Hematopoietic multipotent progenitor cell treated with erythropoietin and hydrocortisone succinate and interleukin-3 and kit ligand, for 17 days (in vitro differentiated cells): ENCODE data around the gene SMIM32.

Experiments
- DNase-seq: peaks from one replicate; pipeline ENCODE4 v3.0.0-alpha.2; 2015; ENCODE audit warnings: low spot score

The SMIM32 gene

DNA sequence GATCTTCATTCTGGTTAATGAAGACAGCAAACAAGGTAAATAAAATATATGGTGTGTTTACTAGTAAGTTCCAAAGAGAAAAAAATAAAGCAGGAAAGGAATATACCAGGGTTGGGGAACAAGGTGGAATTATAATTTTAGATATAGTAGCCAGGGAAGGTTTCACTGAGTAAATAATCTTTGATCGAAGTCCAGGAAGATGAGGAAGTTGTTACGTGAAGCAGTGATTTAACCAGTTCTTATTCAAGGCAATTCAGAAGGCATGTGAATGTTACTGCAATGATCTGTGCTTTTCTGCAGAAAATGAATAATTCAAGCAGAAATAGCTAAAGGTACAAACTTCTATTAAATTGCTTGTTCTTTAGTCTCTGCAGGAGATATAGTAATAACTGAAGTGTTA, 6.2 kb downstream of the SMIM32 start:
- DNase-seq, result no peak

DNA sequence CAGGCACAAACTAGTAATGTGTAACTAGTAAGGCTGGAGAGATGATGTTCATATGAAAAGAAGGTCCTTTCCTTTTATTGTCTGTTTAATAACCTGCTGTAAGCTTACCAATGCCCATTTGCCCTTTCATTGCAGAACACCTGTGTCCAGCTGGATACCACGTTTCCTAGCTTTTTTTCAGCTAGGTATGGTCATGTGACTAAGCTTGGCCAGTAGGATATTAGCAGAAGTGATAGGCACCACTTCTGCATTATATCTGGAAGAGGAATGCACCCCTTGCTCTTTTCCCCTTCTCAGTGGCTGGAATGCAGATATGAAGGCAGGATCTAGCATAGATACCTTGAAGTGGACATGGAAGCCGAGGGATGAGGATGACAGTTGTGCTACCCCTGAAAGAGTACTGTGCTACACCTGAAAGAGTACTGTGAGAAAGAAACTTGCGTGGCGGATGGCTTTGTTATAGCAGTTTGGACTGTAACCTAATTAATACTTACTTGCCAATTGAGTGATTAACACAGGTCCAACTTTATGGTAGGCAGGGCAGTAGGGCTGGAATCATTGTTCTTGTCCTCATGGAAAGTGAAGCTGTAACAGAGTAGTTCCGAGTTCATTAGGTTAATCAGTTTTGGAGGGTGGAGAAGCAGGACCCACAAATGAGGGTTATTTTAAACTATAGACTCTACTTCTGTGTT, 6.8 kb downstream of the SMIM32 start:
- DNase-seq, result no peak

DNA sequence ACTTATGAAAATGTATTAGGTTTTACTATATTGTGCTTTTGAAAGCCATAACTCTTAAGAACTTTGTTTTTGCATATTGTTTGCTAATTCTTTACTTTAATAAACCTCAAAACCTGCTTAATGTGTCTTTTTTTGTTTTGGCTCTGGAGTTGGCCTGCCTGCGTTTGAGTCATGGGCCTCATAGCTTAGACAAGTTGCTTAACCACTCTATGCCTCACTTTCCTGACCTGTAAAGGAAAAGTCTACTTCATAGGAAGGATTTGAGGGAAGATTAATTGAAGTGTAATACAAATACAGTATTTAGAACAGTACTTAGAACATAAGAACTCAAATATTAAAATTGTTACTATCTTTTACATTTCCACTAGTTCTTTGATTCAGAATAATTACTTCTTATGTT, 10.3 kb downstream of the SMIM32 start:
- DNase-seq, result no peak

DNA sequence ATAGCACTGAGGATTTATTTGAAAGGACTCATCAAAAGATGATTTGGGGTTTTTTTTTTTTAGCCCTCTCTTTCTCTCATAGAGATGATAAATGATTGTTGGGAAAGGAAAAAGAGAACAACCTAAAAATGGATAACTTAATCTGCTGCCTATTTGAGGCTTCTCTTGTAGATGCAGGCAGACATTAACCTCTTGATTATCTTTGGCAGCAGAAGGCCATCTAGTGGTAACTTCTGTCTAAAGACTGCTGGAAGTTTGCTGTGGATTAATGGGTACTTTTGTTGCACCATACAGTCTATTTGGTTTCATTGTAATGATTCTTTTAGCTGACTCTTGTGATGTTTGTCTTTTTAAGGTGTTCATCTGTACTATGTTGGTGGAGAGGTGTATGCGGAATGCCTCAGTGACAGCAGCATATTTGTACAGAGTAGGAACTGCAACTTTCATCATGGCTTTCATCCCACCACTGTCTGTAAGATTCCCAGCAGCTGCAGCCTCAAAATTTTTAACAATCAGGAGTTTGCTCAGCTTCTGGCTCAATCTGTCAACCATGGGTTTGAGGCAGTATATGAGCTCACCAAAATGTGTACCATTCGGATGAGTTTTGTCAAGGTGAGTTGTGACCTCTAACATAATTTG, 18.8 kb downstream of the SMIM32 start:
- DNase-seq, result peak; percentile 42

DNA sequence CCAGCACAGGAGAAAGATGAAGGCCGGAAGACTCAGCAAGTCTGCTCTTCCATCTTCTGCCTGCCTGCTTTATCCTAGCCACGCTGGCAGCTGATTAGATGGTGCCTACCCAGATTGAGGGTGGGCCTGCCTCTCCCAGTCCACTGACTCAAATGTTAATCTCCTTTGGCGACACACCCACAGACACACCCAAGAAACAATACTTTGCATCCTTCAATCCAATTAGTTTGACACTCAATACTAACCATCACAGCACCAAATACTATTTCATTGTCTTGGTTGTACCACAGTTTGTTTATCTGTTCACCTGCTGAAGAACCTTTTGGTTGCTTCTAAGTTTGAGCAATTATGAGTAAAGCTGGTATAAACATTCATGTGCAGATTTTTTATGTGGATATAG, 23.7 kb downstream of the SMIM32 start:
- DNase-seq, result no peak

DNA sequence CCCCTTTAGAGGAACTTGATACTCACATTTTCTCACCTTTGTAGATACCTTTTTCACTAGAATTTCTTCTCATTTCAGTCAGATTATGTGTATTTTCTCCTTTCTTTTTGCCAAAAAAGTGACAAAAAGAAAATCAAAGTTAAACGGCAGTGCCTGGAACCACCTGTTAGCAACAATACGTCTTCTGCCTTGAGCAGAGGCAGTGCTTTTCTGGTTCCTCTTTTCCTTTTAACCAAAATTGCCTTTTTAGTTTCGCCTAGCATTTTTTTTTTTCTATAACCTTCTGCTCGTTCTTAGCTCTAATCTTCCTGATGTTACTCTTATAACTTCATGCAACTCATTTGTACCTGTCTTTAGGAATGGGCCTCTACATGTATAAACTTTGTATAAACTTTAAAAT, 26.1 kb downstream of the SMIM32 start:
- DNase-seq, result no peak

DNA sequence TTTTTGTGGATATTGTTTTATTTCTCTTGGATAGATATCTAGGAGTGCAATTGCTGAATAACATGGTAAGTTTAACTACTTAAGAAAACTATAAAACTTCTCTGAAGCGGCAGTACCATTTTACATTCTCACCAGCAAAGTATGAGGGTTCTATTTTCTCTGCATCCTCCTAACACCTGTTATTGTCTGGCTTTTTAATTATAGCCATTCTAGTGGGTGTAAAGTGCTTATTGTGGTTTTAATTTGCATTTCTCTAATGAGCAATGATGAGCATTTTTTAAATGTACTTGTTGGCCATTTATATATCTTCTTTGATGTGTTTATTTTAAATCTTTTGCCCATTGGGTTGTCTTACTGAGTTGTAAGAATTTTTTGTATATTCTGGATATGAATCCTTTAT, 28.7 kb downstream of the SMIM32 start:
- DNase-seq, result no peak

DNA sequence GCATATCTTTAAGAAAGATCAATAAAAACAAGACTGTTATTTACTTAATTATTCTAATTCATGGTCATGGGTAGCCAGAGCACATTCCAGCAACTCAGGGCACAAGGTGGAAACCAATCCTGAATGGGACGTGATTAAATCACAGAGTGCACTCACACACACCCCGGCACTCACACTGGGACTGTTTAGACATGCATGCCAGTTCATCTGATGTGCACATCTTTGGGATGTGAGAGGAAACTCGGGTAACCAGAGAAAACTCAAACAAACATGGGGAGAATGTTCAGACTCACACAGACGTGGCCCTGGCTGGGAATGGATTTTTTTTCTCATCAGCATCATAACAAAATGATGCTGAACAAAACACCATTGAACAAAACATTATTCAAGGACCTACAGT, 31.0 kb downstream of the SMIM32 start:
- no peak for DNase-seq

DNA sequence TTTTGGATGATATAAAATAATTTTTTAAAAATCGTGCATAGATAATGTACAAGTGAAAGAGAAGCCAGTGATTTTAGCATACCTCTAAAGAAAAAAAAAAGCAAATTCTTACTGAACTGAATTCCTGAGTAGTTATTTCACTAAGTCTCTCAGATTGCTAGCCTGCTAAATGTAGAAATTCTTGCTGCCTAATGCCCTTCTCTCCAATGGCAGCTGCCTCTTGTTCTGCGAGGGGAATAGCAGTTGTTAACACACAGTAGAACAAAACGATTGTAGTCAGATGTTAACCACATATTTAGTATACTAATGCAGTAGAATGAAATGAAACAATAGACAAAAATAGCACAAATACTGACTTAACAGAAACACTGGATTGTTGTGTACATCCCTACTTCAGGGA, 33.5 kb downstream of the SMIM32 start:
- DNase-seq, result no peak

DNA sequence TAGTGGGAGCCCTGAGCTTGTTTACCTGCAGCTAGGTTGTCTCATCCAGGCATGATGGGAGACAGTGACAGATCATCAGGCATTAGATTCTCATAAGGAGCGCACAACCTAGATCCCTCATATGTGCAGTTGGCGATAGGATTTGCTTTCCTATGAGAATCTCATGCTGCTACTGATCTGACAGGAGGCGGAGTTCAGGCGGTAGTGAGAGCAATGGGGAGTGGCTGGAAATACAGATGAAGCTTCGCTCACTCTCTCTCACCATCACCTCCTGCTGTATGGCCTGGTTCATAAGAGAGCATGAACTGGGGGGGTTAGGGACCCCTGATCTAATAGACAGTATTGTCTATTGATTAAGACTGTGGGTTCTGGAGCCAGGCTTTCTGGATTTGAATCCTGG, 35.4 kb downstream of the SMIM32 start:
- DNase-seq, result no peak

DNA sequence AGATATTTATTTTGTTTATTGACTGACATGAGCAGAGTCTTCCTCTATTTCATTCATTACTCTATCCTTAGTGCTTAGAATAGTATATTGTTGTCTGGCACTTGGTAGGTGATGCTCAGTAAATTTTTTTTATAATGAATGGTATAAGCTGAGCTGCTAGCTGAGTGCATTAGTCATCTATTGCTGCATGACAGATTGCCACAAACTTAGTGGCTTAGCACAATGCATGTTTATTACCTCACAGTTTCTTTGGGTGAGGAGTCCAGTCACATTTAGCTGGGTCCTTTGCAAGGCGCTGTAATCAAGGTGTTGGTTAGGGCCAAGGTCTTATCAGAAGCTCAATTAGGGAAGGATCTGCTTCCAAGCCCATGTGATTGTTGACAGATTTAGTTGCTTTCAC, 37.2 kb downstream of the SMIM32 start:
- no peak for DNase-seq

DNA sequence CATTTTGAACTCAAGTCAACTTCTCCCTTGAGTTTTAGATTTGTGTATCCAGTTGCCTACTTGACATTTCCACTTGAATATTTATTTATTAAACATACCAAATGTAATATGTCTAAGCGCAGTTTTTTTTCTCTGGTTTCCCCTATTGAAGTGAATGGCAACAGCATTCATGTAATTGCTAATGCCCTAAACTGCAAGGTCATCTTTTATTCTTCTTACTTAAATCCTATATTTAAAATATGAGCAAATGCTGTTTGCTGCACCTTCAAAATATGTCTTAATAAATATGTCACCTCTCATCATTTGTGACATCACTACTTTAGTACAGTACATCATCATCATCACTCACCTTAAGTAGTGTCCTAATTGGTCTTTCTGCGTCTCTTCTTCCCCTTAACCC, 37.9 kb downstream of the SMIM32 start:
- DNase-seq, result no peak

DNA sequence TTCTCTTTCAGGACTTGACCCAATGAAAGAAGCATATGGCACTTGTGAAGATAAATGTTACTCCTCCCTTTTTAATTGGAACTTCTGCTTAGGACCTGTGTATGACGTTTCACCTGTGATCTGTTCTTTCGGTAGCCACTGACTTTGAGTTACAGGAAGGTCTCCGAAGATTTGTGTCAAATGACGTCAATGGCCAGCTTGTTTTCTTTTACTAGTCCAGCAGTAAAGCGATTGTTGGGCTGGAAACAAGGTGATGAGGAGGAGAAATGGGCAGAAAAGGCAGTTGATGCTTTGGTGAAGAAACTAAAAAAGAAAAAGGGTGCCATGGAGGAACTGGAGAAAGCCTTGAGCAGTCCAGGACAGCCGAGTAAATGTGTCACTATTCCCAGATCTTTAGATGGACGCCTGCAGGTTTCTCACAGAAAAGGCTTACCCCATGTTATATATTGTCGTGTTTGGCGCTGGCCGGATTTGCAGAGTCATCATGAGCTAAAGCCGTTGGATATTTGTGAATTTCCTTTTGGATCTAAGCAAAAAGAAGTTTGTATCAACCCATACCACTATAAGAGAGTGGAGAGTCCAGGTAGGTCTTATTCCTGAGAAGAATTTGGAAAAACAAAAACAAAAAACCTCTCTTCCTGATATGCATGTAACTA, 39.3 kb downstream of the SMIM32 start:
- DNase-seq, result no peak

DNA sequence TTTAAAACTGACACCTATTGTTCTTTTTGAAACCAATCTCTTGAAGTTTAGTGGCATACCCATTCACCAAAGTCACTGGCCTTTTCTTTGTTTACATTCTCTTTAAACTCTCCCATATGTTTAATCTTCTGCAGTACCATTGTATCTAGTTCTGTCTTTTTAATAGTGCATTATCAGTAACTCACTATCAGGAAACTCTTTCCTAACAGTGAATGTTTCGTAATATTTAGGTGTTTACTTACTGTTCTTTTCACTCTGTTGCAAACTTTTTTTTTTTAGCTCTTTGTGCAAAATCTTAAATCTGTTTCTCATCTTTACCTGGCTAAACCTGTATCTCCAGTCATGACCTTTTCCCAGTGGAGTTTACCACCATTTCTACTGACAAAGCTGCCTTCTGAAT, 43.1 kb downstream of the SMIM32 start:
- DNase-seq, result no peak

DNA sequence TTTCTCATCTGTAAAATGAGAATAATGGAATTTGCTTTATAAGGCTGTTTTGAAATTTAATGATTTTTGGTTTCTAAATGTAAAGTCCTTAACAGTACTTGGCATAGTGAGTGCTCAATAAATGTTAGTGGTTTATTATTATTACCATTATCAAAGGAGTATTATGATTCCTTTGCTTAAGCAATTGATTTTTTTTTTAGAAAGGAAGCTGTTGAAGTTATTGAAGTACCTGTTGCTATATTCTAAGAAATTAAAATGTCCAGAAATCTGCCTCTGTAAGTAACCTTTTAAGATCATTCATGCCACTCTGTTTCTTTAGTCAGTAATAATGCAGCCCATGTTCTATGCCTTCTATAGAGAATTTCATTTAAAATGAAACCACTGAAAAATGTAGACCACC, 45.3 kb downstream of the SMIM32 start:
- DNase-seq, result no peak

DNA sequence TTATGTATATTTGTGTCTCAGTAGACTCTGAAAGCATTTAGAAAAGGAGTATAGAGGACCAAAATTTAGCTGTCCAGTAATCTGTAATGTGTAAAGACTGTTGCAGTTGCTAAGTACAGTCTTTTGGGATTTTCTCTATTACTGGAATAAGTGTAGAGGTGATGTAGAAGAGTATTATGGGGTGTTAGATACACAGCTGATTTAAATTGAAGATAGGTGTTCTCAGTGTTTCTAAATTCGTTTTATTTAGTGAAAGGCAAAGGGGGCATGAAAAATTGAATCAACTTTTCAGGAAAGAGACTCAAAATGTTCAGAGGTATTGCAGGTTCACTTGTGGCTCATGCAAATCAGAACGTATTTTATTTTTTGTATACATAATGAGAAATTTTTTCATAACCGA, 46.8 kb downstream of the SMIM32 start:
- no peak for DNase-seq

DNA sequence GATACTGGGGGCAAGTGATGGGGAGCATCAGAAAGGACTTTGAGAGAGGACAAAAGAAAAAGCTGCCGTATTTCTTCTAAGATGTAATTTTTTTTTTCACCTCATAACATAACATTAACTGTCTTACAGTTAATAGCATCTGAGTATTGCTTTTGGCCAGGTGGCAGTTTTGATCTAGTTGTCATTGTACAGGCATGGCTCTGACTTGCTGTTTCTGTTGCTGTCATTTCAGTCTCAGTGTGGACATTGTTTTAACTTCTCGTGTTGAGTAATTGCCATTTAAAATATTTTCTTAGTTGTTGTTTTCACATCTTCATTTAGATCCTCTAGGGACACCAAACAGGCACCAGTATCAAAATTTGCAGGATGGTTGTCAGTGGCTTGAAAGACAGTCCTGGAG, 47.9 kb downstream of the SMIM32 start:
- no peak for DNase-seq

DNA sequence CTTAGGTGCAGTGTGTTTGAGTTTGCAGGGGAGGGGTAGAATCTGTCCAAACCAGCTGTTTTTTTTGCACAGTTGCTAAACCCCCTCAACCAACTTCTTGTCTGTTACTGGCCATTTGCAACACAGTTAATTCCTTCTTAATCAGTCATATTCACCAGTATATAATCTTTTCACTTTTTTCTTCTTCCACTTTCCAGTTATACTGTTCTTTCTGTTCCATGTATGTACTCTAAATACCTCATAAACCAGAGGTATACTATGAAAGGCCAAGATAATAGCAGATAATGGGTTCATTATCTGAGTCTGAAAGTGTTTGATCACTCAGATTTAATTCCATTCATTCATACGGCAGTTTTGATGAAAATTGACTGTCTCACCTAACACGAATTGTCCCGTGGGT, 49.2 kb downstream of the SMIM32 start:
- DNase-seq, result no peak

DNA sequence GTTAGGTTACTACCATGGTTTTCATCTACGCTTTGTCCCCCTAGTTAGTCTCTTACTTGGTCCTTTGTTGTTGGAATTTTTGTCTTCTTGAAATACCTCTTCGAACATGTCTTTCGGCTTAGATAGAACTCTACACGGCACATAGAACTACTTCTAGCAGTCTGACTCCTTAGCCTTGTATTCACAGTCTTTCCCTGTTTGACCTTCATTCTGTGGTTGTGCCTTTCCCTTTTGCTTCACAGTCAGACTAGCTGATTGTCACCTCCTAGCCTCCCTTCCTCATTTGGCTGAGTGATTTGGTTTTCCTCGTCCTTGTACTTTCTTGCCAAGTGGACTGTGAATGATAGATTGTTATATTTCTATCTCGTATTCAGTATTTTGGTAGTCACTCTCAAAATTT, 49.6 kb downstream of the SMIM32 start:
- no peak for DNase-seq

DNA sequence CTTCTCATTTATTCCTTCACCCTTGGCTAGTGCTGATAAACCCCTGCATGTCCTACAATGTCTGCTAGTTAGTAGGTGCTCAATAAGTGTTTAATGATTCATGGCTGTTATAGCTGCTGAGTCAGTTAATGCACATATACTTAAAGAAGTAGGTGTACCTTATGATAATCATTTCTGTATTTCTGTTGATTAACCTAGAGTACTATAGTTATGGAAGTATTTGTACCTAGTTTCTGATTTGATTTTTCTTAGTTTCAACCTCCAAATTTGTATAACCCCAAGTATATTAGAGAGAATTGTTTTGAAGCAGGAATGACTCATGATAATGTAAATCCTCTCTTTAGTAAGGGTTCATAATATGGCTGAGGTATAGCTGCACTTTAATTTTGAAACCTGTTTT, 51.4 kb downstream of the SMIM32 start:
- DNase-seq, result no peak
